ENCODE measurements around the gene SLC16A3. TPM values are rescaled to one million over a fixed set of nuclear protein-coding genes. Genes with fewer than 3 reads are reported as not detected.

The SLC16A3 gene
- total and polyA plus RNA-seq, 9 of the 15 experiments (the other 6 are each of a cell fraction or from before 2014, with no cell fraction given) = 0.11 to 5.4 (median 1.2) TPM; not detected in 2

DNA sequence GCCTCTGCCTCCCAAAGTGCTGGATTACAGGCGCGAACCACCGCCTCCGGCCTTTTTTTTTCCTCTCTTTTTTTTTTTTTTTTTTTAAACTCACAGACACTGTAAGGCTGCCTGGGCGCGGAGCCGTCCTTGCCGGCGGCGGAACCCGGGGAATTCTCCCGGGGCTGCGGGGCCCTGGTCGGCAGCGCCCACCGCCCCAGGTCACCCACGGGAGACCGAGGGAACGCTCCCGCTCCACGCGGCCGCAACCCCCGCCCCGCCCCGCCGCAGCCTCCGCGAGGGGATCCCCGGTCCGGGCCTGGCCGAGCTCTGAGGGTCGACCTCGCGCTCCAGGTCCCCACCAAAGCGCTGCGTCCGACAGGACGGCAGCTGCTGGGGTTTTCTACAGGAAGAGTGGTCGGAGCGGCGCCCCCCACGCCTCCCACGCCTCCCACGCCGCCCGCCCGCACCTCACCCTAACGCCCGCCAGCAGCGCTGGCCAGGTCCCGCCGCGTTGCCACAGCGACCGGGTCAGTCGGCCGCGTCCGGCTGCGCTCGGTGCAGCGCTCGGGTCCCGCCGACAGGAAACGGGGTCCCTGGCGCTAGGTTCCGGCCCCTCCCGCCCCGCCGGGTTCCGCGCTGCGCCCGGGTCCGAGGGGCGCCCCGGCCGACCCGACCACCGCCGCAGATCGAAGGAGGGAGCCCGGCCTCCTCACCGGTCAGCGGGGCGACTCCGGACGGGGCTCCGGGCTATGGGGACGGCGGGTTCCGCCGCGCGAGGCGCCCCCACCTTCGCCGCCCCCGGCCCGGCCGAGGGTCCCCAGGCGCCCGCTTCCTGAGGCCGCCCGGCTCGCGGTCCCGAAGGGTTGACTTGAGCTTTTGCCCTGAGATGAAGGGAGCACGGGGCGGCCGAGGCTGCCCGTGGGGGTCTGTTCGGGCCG, 16.3 kb upstream of the SLC16A3 start, which contains the start of gene CCDC57 (continued):
- peak; percentile 71 for TF ChIP-seq U2AF1 (optimal IDR thresholded peaks at IDR 0.05; ENCODE audit: low read depth, low read length)
- TF ChIP-seq YY1 (IDR thresholded peaks at IDR 0.05; ENCODE audit: borderline replicate concordance in 1 of 3, control insufficient read depth in 1 of 3, extremely low read depth in 1 of 3, insufficient read depth in 3 of 3, insufficient read length in 1 of 3, insufficient replicate concordance in 2 of 3, low read depth in 1 of 3, low read length in 2 of 3) = peak in 2 of 3 experiments; percentile 70 to 80
- TF ChIP-seq, protein P1, sequence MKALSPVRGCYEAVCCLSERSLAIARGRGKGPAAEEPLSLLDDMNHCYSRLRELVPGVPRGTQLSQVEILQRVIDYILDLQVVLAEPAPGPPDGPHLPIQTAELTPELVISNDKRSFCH (CRISPR knock-in tag; IDR thresholded peaks at IDR 0.05) = no peak
- TF ChIP-seq, protein P1 (tag; IDR thresholded peaks at IDR 0.05) = peak; percentile 74; the same call in 1 of the 2 replicates
- peak; percentile 83 for TF ChIP-seq RNF2 (IDR thresholded peaks at IDR 0.05)
- TF ChIP-seq GABPB1 (CRISPR knock-in tag; IDR thresholded peaks at IDR 0.05) = peak; percentile 96
- TF ChIP-seq PTRF (tag; IDR thresholded peaks at IDR 0.05) = no peak
- no peak for TF ChIP-seq ZNF717 (CRISPR knock-in tag; IDR thresholded peaks at IDR 0.05)
